Tibial artery (tissue), 4 donors: ENCODE data around the gene KLKB1.

Experiments
- DNase-seq, 2 donors: peaks; one replicate each; pipeline ENCODE4 v3.0.0-alpha.2; 2019
- H3K27ac ChIP-seq, 2 donors: fragments of 200-600 bp; sonication (generic) in 1 of 2; 1 replicate in 1 of 2; 2 replicates in 1 of 2; pipeline ENCODE4 v1.5.1; 2018 to 2019; ENCODE audit warnings: mild to moderate bottlenecking in 1 of 2
- H3K27me3 ChIP-seq, 2 donors: fragments of 200-600 bp; sonication (generic) in 1 of 2; one replicate each; pipeline versions ENCODE4 v1.5.1 to v1.6.0; 2016 to 2019
- H3K36me3 ChIP-seq, 3 donors: fragments of 200-600 bp; sonication (generic) in 2 of 3; one replicate each; pipeline ENCODE4 v1.5.1; 2016 to 2019; ENCODE audit warnings: mild to moderate bottlenecking in 2 of 3
- H3K4me1 ChIP-seq, 4 donors: fragments of 200-600 bp; sonication (generic) in 2 of 4; 1 replicate in 3 of 4; 2 replicates in 1 of 4; pipeline ENCODE4 v1.5.1; 2016 to 2019
- H3K4me3 ChIP-seq, 2 donors: fragments of 200-600 bp; sonication (generic) in 1 of 2; 1 replicate in 1 of 2; 2 replicates in 1 of 2; pipeline ENCODE4 v1.5.1; 2018 to 2019; ENCODE audit warnings: mild to moderate bottlenecking in 2 of 2
- H3K9me3 ChIP-seq, 3 donors: fragments of 200-600 bp; sonication (generic) in 1 of 3; one replicate each; pipeline ENCODE4 v1.5.1; 2016 to 2019
- intact Hi-C: fragments of 100-400 bp; cut with DNase I; formaldehyde crosslinking; loops from one replicate; pipeline ENCODE4 v1.15.0; 2023; ENCODE audit warnings: low total_unique reads
- TF ChIP-seq, protein P1 (sequence below), 2 experiments: fragments of 200-600 bp in 1 of 2; fragments of 450-650 bp in 1 of 2; IDR thresholded peaks; one replicate each; pipeline ENCODE4 v1.5.1; 2017 to 2019; ENCODE audit warnings: antibody characterized with exemption in 2 of 2, mild to moderate bottlenecking in 1 of 2, moderate library complexity in 1 of 2

KLKB1 gene

DNA sequence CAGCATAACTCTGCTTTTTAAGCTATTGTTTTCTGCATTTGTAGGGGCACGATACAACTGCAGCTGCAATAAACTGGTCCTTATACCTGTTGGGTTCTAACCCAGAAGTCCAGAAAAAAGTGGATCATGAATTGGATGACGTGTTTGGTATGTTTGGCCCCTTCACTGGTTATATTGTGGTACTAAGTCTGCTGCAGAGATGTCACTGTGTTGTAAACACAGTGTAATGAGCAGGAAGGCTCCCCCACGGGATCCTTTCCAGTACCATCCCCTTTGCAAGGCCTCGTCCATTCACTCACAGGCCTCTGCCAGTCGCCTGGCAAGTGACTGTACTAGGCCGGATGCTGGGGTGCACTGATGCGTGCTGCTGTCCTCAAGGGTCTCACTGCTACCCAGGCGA lies 22.2 kb upstream of the KLKB1 start:
- no peaks in the 10 kb centered on the region for H3K27me3 ChIP-seq
- H3K4me1 ChIP-seq = peaks cover 0 to 3% (median 0%) of the 10 kb centered on the region in 4 donors
- no peaks in the 10 kb centered on the region for H3K9me3 ChIP-seq
- no peak for DNase-seq
- TF ChIP-seq, protein P1, sequence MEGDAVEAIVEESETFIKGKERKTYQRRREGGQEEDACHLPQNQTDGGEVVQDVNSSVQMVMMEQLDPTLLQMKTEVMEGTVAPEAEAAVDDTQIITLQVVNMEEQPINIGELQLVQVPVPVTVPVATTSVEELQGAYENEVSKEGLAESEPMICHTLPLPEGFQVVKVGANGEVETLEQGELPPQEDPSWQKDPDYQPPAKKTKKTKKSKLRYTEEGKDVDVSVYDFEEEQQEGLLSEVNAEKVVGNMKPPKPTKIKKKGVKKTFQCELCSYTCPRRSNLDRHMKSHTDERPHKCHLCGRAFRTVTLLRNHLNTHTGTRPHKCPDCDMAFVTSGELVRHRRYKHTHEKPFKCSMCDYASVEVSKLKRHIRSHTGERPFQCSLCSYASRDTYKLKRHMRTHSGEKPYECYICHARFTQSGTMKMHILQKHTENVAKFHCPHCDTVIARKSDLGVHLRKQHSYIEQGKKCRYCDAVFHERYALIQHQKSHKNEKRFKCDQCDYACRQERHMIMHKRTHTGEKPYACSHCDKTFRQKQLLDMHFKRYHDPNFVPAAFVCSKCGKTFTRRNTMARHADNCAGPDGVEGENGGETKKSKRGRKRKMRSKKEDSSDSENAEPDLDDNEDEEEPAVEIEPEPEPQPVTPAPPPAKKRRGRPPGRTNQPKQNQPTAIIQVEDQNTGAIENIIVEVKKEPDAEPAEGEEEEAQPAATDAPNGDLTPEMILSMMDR (IDR thresholded peaks at IDR 0.05) = no peak
- H3K36me3 ChIP-seq = peaks cover 16 to 30% (median 16%) of the 10 kb centered on the region in 3 donors
- H3K27ac ChIP-seq = peak overlapping the region in 1 of 2 donors; percentile 63
- no peak overlapping the region for H3K4me3 ChIP-seq
- intact Hi-C loops = no loop called here

DNA sequence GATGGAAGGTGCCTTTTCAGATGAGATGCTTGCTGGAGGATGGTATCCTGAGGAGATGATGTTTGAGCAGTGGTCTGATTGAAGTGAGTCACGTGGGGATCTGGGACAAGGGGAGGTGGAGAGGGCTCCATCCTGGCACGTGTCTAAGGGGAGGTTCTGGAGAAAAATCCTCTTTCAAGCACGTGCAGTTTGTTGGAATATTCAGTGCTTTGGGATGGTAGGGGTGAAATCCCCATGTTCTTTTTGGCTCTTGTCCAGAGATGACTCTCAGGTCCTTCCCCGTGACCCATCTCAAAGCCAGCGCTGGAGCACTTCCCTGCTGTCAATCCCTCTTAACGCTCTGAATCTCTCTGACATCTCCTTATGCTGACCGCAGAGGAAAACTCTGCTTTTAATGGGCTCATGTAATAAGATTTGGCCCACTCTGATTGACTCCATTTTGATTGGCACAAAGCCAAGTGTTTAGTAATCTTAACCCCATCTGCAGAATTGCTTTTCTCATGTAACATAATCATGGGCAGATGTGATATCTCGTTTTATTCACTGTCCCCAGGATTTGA lies 10.8 kb upstream of the KLKB1 start:
- intact Hi-C loops = no loop called here
- Histone ChIP-seq H3K4me3 (no peak overlapping the region), H3K9me3 (no peaks in the 10 kb centered on the region), H3K36me3 (no peaks in the 10 kb centered on the region), H3K4me1 (no peaks in the 10 kb centered on the region), H3K27me3 (no peaks in the 10 kb centered on the region), H3K27ac (no peak overlapping the region)
- TF ChIP-seq, protein P1 (IDR thresholded peaks at IDR 0.05) = no peak
- DNase-seq = no peak

DNA sequence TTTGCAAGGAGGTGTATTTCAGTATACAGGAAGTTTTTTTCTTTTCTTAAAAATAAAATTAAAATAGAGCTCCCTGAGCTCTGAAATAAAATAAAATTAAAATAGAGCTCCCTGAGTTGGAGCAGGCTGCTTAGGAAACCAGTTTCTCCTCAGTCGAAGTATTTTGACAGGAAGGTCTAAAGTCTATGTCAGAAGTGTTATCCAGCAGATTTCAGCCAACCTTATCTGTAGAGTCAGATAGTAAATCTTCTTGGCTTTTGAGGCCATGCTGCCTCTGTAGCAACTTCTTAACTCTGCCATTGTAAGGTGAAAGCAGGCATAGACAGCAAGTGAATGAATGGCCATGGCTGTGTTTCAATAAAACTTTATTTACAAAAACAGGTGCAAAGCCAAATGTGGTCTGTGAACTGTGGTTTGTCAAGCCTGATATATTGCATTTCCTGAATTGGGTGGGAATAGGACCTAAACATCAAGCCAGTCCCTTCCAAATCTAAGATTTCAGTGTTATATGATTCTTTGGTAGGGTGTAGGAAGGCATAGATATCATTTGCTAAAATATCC lies 9.5 kb upstream of the KLKB1 start:
- intact Hi-C loops = no loop called here
- Histone ChIP-seq H3K36me3 (no peaks in the 10 kb centered on the region), H3K4me1 (no peaks in the 10 kb centered on the region), H3K27ac (no peak overlapping the region), H3K4me3 (no peak overlapping the region), H3K27me3 (no peaks in the 10 kb centered on the region), H3K9me3 (no peaks in the 10 kb centered on the region)
- DNase-seq = no peak
- TF ChIP-seq, protein P1 (IDR thresholded peaks at IDR 0.05) = no peak

DNA sequence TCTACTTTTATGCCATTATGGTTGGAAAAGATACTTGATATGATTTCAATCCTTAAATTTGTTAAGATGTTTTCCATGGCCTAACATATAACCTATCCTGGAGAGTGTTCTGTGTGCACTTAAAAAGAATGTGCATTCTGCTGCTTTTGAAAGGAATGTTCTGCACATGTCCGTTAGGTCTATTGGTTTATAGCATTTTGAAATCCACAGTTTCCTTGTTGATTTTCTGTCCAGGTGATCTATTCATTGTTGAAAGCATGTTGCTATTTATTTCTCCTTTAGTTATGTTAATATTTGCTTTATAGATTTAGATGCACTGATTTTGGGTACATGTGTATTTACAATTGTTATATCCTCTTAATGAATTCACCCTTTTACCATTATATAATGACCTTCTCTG lies 5.7 kb upstream of the KLKB1 start:
- Histone ChIP-seq H3K4me3 (no peak overlapping the region), H3K36me3 (peaks cover 0 to 7% (median 0%) of the 10 kb centered on the region in 3 donors), H3K4me1 (no peaks in the 10 kb centered on the region), H3K9me3 (peaks cover 0 to 11% (median 0%) of the 10 kb centered on the region in 3 donors), H3K27me3 (no peaks in the 10 kb centered on the region), H3K27ac (no peak overlapping the region)
- TF ChIP-seq, protein P1 (IDR thresholded peaks at IDR 0.05) = no peak
- intact Hi-C loops = no loop called here
- DNase-seq = no peak

DNA sequence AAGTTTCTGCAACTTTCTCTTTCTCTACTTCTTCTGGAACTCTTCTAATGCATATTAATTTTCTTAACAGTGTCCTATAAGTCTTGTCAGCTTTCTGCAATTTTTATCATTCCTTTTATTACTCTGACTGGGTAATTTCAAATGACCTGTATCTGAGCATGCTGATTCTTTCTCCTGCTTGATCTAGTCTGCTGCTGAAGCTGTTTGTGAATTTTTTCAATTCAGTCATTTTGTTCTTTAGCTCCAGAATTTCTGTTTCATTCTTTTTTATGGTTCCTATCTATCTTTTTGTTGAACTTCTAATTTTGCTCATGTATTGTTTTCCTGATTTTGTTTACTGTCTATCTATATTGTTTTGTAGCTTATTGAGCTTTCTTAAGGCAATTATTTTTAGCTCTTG lies 1.5 kb upstream of the KLKB1 start:
- no peak for DNase-seq
- Histone ChIP-seq H3K4me3 (no peak overlapping the region), H3K4me1 (peaks cover 0 to 11% (median 2%) of the 10 kb centered on the region in 4 donors), H3K27me3 (no peaks in the 10 kb centered on the region), H3K27ac (no peak overlapping the region), H3K9me3 (peaks cover 0 to 11% (median 0%) of the 10 kb centered on the region in 3 donors), H3K36me3 (peaks cover 0 to 7% (median 0%) of the 10 kb centered on the region in 3 donors)
- intact Hi-C loops = no loop called here
- TF ChIP-seq, protein P1 (IDR thresholded peaks at IDR 0.05) = no peak
